ENCODE results near the gene OBP2A.

- TF ChIP-seq POLR2A (IDR thresholded peaks at IDR 0.05) (no peak), POLR2AphosphoS5 (IDR thresholded peaks at IDR 0.05) (no peak)
Observed at GRCh38 chr9:135552021-135552697, 6.2 kb downstream of the OBP2A start.

All from suprapubic skin (tissue), 4 donors.